ENCODE measurements around the gene NUPR1. TPM values are rescaled to one million over a fixed set of nuclear protein-coding genes. Genes with fewer than 3 reads are reported as not detected.

Gene NUPR1
- total RNA-seq, 1 experiment from 2014 or later = 16.6 TPM

- BruUV-seq (replicated peaks) = no TSS peak
- CTCF ChIA-PET = no interaction called here
These were observed 24.4 kb upstream of the NUPR1 start for GRCh38 chr16:28563218-28563617.

GRCh38 chr16:28562199-28562598 lies 23.4 kb upstream of the NUPR1 start:
- H3K4me3 Mint-ChIP-seq (ENCODE audit: unreplicated experiment) = no peak overlapping the region
- CTCF ChIA-PET = no interaction called here

More at GRCh38 chr16:28563218-28563617, 24.4 kb upstream of the NUPR1 start:
- POLR2A ChIA-PET = no interaction called here
- no peak for DNase-seq
- no peak overlapping the region for H3K4me3 ChIP-seq (ENCODE audit: low read depth, low read length)
- peaks cover 15% of the 10 kb centered on the region for H3K4me1 ChIP-seq
- no peak overlapping the region for H3K27ac Mint-ChIP-seq (ENCODE audit: unreplicated experiment)
- H3K36me3 ChIP-seq (ENCODE audit: control insufficient read depth, insufficient read depth, low read length) = no peaks in the 10 kb centered on the region; the same call in 1 of the 2 replicates
- no peaks in the 10 kb centered on the region for H3K27me3 ChIP-seq (replicated peaks; ENCODE audit: control insufficient read depth, insufficient read depth, low read length)
- peaks cover 13% of the 10 kb centered on the region; the same call in 1 of the 2 replicates for H3K9me3 ChIP-seq
- peaks cover 8% of the 10 kb centered on the region for H3K4me1 Mint-ChIP-seq (ENCODE audit: low read depth, unreplicated experiment)
- H3K9me3 Mint-ChIP-seq (ENCODE audit: unreplicated experiment) = peaks cover 21% of the 10 kb centered on the region
- H3K36me3 Mint-ChIP-seq (ENCODE audit: insufficient read depth, unreplicated experiment) = peaks cover 17% of the 10 kb centered on the region
- intact Hi-C loops (cut with micrococcal nuclease; ENCODE audit: unreplicated experiment) = no loop called here
- TF ChIP-seq CTCF (IDR thresholded peaks at IDR 0.05; ENCODE audit: insufficient read depth in 1 of 2, low read depth in 1 of 2, low read length in 1 of 2, severe bottlenecking in 1 of 2, unreplicated experiment in 1 of 2) = no peak
- no peak overlapping the region for H3K4me3 Mint-ChIP-seq (ENCODE audit: unreplicated experiment)
- H3K27me3 Mint-ChIP-seq (ENCODE audit: insufficient read depth, unreplicated experiment) = no peaks in the 10 kb centered on the region

GRCh38 chr16:28561557-28562187 lies 22.9 kb upstream of the NUPR1 start:
- intact Hi-C loops (cut with micrococcal nuclease; ENCODE audit: unreplicated experiment) = no loop called here
- peaks cover under 1% of the 10 kb centered on the region; the same call in 1 of the 2 replicates for H3K9me3 ChIP-seq
- no peaks in the 10 kb centered on the region for H3K4me1 Mint-ChIP-seq (ENCODE audit: low read depth, unreplicated experiment)
- H3K4me3 ChIP-seq (ENCODE audit: low read depth, low read length) = no peak overlapping the region
- TF ChIP-seq CTCF (IDR thresholded peaks at IDR 0.05; ENCODE audit: insufficient read depth in 1 of 2, low read depth in 1 of 2, low read length in 1 of 2, severe bottlenecking in 1 of 2, unreplicated experiment in 1 of 2) = no peak
- ChIA-PET POLR2A (no interaction called here), CTCF (no interaction called here)
- H3K27me3 Mint-ChIP-seq (ENCODE audit: insufficient read depth, unreplicated experiment) = no peaks in the 10 kb centered on the region
- H3K27me3 ChIP-seq (replicated peaks; ENCODE audit: control insufficient read depth, insufficient read depth, low read length) = no peaks in the 10 kb centered on the region
- H3K36me3 Mint-ChIP-seq (ENCODE audit: insufficient read depth, unreplicated experiment) = peaks cover 24% of the 10 kb centered on the region
- H3K9me3 Mint-ChIP-seq (ENCODE audit: unreplicated experiment) = peaks cover 11% of the 10 kb centered on the region
- H3K4me3 Mint-ChIP-seq (ENCODE audit: unreplicated experiment) = no peak overlapping the region
- DNase-seq = peak; percentile 20 to 59
- H3K36me3 ChIP-seq (ENCODE audit: control insufficient read depth, insufficient read depth, low read length) = no peaks in the 10 kb centered on the region; the same call in 1 of the 2 replicates
- peak overlapping the region; percentile 40 for H3K27ac Mint-ChIP-seq (ENCODE audit: unreplicated experiment)
- peaks cover 15% of the 10 kb centered on the region for H3K4me1 ChIP-seq
- no TSS peak for BruUV-seq (replicated peaks)

More at GRCh38 chr16:28562199-28562598, 23.4 kb upstream of the NUPR1 start:
- Mint-ChIP-seq H3K9me3 (ENCODE audit: unreplicated experiment) (peaks cover 14% of the 10 kb centered on the region), H3K27ac (ENCODE audit: unreplicated experiment) (peak overlapping the region; percentile 40), H3K36me3 (ENCODE audit: insufficient read depth, unreplicated experiment) (peaks cover 21% of the 10 kb centered on the region), H3K4me1 (ENCODE audit: low read depth, unreplicated experiment) (peaks cover 1% of the 10 kb centered on the region), H3K27me3 (ENCODE audit: insufficient read depth, unreplicated experiment) (no peaks in the 10 kb centered on the region)
- no peak for TF ChIP-seq CTCF (IDR thresholded peaks at IDR 0.05; ENCODE audit: insufficient read depth in 1 of 2, low read depth in 1 of 2, low read length in 1 of 2, severe bottlenecking in 1 of 2, unreplicated experiment in 1 of 2)
- H3K4me3 ChIP-seq (ENCODE audit: low read depth, low read length) = no peak overlapping the region
- no peaks in the 10 kb centered on the region for H3K27me3 ChIP-seq (replicated peaks; ENCODE audit: control insufficient read depth, insufficient read depth, low read length)
- BruUV-seq (replicated peaks) = no TSS peak
- H3K4me1 ChIP-seq = peaks cover 15% of the 10 kb centered on the region
- peaks cover 6% of the 10 kb centered on the region; the same call in 1 of the 2 replicates for H3K9me3 ChIP-seq
- POLR2A ChIA-PET = no interaction called here
- H3K36me3 ChIP-seq (ENCODE audit: control insufficient read depth, insufficient read depth, low read length) = no peaks in the 10 kb centered on the region; the same call in 1 of the 2 replicates
- intact Hi-C loops (cut with micrococcal nuclease; ENCODE audit: unreplicated experiment) = no loop called here
- DNase-seq = no peak
